NOMO-1 treated with DMSO at 0.1 percent for 48 hours (cell line): ENCODE measurements around the gene KLF9.

ENCODE experiments used
- DNase-seq: peaks from one replicate; lab custom pipeline; 2025; ENCODE audit not compliant: unreplicated experiment; lab: John Stamatoyannopoulos, UW

KLF9 gene

DNA sequence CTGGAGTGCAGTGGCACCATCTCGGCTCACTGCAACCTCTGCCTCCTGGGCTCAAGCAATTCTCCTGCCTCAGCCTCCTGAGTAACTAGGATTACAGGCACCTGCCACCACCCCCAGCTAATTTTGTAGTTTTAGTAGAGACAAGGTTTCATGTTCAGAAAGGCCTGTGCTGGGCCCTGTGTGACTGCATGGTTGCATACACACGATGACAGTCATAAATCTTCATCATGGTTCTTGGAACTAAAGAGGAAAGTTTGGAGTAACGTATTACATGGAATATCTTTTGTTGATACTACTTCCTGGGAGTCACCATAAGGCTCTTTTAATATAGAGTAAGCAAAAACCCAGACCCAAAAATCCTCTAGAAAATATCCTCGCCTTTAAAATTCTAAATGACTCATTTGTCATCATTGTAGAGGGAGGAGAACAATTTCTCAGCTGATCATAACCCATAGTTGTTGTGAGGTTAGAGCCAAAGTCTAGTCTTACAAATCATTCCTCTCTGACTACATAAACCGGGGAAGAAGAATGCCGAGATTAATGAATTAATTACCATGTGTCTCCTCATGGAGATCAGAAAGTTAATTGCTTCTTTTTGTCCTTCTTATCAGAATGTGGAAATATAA lies 47.0 kb downstream of the KLF9 start:
- no peak for DNase-seq

DNA sequence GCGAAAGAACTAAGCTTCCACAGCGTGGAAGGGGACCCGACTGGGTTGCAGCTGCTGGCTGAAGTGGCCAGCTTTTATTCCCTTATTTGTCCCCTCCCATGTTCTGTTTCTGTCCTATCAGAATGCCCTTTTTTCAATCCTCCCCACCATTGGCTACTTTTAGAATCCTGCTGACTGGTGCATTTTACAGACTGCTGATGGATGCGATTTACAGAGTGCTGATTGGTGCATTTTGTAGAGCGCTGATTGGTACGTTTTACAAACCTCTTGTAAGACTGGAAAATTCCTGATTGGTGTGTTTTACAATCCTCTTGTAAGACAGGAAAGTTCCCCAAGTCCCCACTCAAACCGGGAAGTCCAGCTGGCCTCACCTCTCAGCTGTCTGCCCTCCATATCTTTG lies 50.7 kb downstream of the KLF9 start:
- no peak for DNase-seq

DNA sequence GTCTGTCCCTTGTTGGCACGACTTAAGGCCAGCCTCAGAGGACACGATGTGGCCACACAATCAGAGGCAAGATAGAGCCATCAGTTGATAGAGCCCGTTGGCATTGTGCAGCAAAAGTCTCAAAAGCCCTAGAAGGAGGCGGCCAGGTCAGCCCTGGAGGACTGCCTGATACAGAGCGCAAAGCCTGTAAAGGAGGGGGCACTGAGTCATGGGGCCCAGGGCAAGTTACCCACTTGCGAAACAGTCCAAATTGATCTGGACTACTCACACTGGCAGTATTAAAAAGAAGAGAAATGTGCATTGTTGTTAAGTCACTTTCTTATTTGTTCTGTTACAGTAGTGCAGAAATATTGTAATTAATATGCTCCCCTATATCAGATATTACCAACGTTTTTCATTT lies 51.5 kb downstream of the KLF9 start:
- peak; percentile 9 for DNase-seq

DNA sequence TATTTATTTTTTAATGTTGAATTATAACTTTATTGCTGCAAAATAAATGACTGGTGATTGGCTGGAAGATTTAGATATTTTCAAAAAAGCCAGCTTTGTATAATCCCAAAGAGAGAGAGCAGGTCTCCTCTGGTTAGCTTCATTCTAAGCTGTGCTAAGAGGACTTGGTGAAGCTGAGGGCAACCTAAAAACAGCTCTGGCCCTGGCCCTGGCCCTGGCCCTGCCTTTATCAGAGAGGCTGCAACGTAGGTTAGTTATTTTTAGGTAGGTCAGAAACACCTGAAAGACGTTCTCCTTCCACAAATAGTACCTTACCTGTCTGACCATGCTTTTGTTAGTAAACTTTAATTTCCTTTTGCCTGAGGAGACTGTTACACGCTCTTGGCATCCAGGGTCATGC lies 58.7 kb downstream of the KLF9 start:
- DNase-seq = no peak

DNA sequence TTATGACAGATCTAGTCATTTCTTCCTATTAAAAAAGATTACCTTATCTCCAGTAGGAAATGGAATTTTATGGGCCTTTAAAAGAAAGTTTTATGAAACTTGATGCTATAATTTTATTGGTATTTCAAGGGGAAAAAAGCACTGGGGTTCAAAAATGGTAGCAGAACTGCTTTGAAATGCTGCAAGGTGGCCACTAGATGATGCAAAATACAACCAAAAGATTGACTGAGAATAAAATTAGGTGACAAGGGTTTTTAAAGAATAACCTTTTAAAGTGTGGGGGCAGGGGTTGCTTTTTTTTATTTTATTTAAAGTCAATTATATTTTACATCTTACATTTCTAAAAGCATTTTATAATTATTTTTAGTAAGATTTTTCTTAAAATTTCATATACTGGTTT lies 61.7 kb downstream of the KLF9 start:
- DNase-seq = no peak

DNA sequence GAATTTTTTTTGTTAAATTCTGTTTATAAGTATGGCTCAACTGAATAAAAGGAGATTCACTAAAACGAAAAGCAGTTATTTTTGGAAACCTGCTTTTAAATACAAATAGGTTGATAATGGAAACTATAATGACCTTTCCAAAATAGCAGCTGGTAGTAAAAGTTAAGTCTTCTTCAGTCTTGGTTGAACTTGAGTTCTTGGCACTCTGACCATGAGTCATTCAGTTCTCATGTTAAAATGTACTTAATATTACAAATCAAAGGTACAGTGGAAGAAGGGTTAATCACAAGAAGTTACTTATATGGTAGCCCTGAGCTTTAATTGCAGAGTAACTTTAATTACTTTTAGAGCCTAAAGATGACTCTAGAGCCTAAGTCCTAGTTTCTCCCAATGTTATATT lies 62.1 kb downstream of the KLF9 start:
- no peak for DNase-seq

DNA sequence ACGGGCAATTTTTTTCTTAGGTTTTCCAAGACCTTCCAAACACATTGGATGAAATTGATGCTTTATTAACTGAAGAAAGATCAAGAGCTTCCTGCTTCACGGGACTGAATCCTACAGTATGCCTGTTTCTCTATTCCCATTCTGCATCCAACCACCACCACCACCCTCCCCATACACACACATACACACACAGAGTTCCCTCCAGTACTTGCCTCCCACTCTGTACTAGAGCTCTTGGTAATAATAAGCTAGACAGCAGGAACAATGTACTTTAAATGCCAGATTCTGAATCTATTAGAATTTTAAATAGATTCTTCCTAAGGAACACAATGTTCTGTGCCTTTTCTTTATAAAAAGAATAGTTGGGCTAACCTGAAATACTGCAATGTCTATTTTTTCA lies 67.4 kb downstream of the KLF9 start:
- no peak for DNase-seq

DNA sequence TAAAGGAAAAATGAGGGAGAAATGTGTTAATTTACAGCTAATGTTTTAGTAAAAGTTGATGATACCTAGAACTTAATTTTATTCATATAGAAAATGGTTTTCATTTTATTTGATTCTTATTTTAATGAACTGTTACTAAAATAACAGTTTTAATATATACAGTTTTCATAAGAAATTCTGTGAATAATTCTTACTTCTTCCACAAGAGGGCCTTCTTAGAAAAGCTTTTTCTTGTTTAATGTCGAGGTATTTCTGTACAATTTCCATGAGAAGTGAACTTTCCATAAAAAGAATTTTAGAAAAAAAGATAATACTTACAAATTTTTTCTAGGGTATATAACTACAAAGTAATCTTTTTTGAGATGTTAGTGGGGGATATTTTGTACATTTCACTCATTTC lies 73.9 kb downstream of the KLF9 start:
- DNase-seq = no peak
